HepG2 (cell line): Measurements from ENCODE around the gene RPL4. TPM values are rescaled to one million over a fixed set of nuclear protein-coding genes. Genes with fewer than 3 reads are reported as not detected.
A peak's percentile ranks its signal among the peaks of the same experiment; 100 is the strongest.

Experiments used
- BRCA1 ChIP-seq: sonication (generic); formaldehyde crosslinking; IDR thresholded peaks from 2 replicates; pipeline ENCODE4 v1.4.0; 2020; ENCODE audit warnings: missing genetic modification reagents
- ELF3 ChIP-seq: IDR thresholded peaks from 2 replicates; pipeline ENCODE4 v1.6.1; 2016; ENCODE audit warnings: missing genetic modification reagents, missing compliant biosample characterization
- FOXA1 ChIP-seq, 2 experiments: fragments of 450-650 bp in 1 of 2; sonication (generic) in 1 of 2; formaldehyde crosslinking in 1 of 2; IDR thresholded peaks; 2 replicates each; pipeline versions ENCODE4 v1.4.0 to v1.6.1; 2016 to 2020; ENCODE audit warnings: missing genetic modification reagents in 1 of 2
- FOXK1 ChIP-seq: sonication (generic); formaldehyde crosslinking; IDR thresholded peaks from 2 replicates; pipeline ENCODE4 v1.4.0; 2020; ENCODE audit warnings: low read depth, missing genetic modification reagents, borderline replicate concordance
- FOXP4 ChIP-seq: sonication (generic); formaldehyde crosslinking; IDR thresholded peaks from 2 replicates; pipeline ENCODE4 v1.4.0; 2020; ENCODE audit warnings: missing genetic modification reagents
- HNF1B ChIP-seq: sonication (generic); formaldehyde crosslinking; IDR thresholded peaks from 2 replicates; pipeline ENCODE4 v1.5.1; 2020; ENCODE audit warnings: mild to moderate bottlenecking, moderate library complexity, missing genetic modification reagents
- HOXD1 ChIP-seq: sonication (generic); formaldehyde crosslinking; IDR thresholded peaks from 2 replicates; pipeline ENCODE4 v1.5.0; 2020; ENCODE audit warnings: missing genetic modification reagents
- KDM5B ChIP-seq: sonication (generic); formaldehyde crosslinking; IDR thresholded peaks from 2 replicates; pipeline ENCODE4 v1.4.0; 2020; ENCODE audit warnings: missing genetic modification reagents, mild to moderate bottlenecking, borderline replicate concordance
- NCOA2 ChIP-seq: sonication (generic); formaldehyde crosslinking; IDR thresholded peaks from 2 replicates; pipeline ENCODE4 v1.8.0; 2022; ENCODE audit warnings: inconsistent platforms
- NR2C2 ChIP-seq: sonication (generic); formaldehyde crosslinking; IDR thresholded peaks from 2 replicates; pipeline ENCODE4 v1.4.0; 2020; ENCODE audit warnings: missing genetic modification reagents, mild to moderate bottlenecking, moderate library complexity, borderline replicate concordance
- NR2F1 ChIP-seq, 2 experiments: fragments of 450-650 bp in 1 of 2; formaldehyde crosslinking in 1 of 2; IDR thresholded peaks; 2 replicates each; pipeline versions ENCODE4 v1.5.0 to v1.6.1; 2016 to 2020; ENCODE audit warnings: mild to moderate bottlenecking in 1 of 2, missing compliant biosample characterization in 1 of 2, missing genetic modification reagents in 1 of 2, moderate library complexity in 1 of 2
- NR2F6 ChIP-seq, 2 experiments: IDR thresholded peaks; 2 replicates each; pipeline ENCODE4 v1.6.1; 2016; ENCODE audit warnings: antibody characterized with exemption in 1 of 2, mild to moderate bottlenecking in 1 of 2
- PBX3 ChIP-seq: sonication (generic); formaldehyde crosslinking; IDR thresholded peaks from 2 replicates; pipeline ENCODE4 v1.8.1; 2023; ENCODE audit warnings: missing genetic modification reagents, inconsistent platforms, borderline replicate concordance
- PCBP1 ChIP-seq: fragments of 200-400 bp; formaldehyde crosslinking; IDR thresholded peaks from 2 replicates; pipeline ENCODE4 v1.6.1; 2017; ENCODE audit warnings: mild to moderate bottlenecking, low read depth, low read length, borderline replicate concordance
- SALL1 ChIP-seq: sonication (generic); formaldehyde crosslinking; IDR thresholded peaks from 2 replicates; pipeline ENCODE4 v1.8.0; 2022; ENCODE audit warnings: mild to moderate bottlenecking, missing genetic modification reagents
- SRY ChIP-seq: sonication (generic); formaldehyde crosslinking; IDR thresholded peaks from 2 replicates; pipeline ENCODE4 v1.8.0; 2022; ENCODE audit warnings: mild to moderate bottlenecking, missing genetic modification reagents
- ZC3H13 ChIP-seq: sonication (generic); formaldehyde crosslinking; IDR thresholded peaks from 2 replicates; pipeline ENCODE4 v1.8.1; 2023; ENCODE audit warnings: mild to moderate bottlenecking, missing genetic modification reagents, moderate library complexity
- ZNF235 ChIP-seq: sonication (generic); formaldehyde crosslinking; IDR thresholded peaks from 2 replicates; pipeline ENCODE4 v1.8.1; 2023; ENCODE audit warnings: mild to moderate bottlenecking, missing genetic modification reagents, borderline replicate concordance
- ZNF331 ChIP-seq: sonication (generic); formaldehyde crosslinking; IDR thresholded peaks from 2 replicates; pipeline ENCODE4 v1.4.0; 2020; ENCODE audit warnings: missing genetic modification reagents
- ZNF432 ChIP-seq: sonication (generic); formaldehyde crosslinking; IDR thresholded peaks from 2 replicates; pipeline ENCODE4 v1.5.0; 2020; ENCODE audit warnings: missing genetic modification reagents, mild to moderate bottlenecking, borderline replicate concordance
- ZNF501 ChIP-seq: sonication (generic); formaldehyde crosslinking; IDR thresholded peaks from 2 replicates; pipeline ENCODE4 v1.5.1; 2020; ENCODE audit warnings: mild to moderate bottlenecking, moderate library complexity, missing genetic modification reagents
- ZNF614 ChIP-seq: IDR thresholded peaks from 2 replicates; pipeline ENCODE4 v1.6.1; 2018; ENCODE audit warnings: missing biosample characterization, missing genetic modification reagents, inconsistent platforms, borderline replicate concordance
- ZNF7 ChIP-seq: IDR thresholded peaks from 2 replicates; pipeline ENCODE4 v1.6.1; 2016; ENCODE audit warnings: missing biosample characterization, missing genetic modification reagents
- polyA plus RNA-seq, 8 experiments: library from polyadenylated mRNA; depleted of rRNA in 3 of 8; stranded (reverse) in 7 of 8; unstranded in 1 of 8; fragments of >200 nt; fragmentation: Illumina TruSeq in 4 of 8; extraction: Trizol in 4 of 8; gene quantifications; 2 replicates each; pipeline versions ENCODE4 v1.2.1 to v1.2.3, GENCODE V29; 2011 to 2016; ENCODE audit warnings: low read depth in 4 of 8, missing spikeins in 1 of 8, mixed read lengths in 1 of 8; ENCODE audit not compliant: insufficient read depth in 1 of 8
- total RNA-seq, 5 experiments: library from RNA; depleted of rRNA; stranded (reverse); fragments of >200 nt; fragmentation: Illumina TruSeq; extraction: Trizol; gene quantifications; 2 replicates each; pipeline ENCODE4 v1.2.3, GENCODE V29; 2016; ENCODE audit warnings: low read depth in 1 of 5

RPL4 gene
- total and polyA plus RNA-seq, 2 of the 13 experiments (the other 11 are each of a cell fraction or from before 2014, with no cell fraction given), result 3,630 to 3,960 TPM

- TF ChIP-seq FOXP4, result peak; percentile 29
- no peak for TF ChIP-seq ZNF7 (CRISPR knock-in tag)
- TF ChIP-seq HNF1B (CRISPR knock-in tag), result peak; percentile 68
- TF ChIP-seq PBX3, result no peak
- TF ChIP-seq ZC3H13, result no peak
- TF ChIP-seq FOXK1 (CRISPR knock-in tag), result peak; percentile 58; the same call in 1 of the 2 replicates
- TF ChIP-seq ZNF235 (CRISPR knock-in tag), result no peak
- 0 out of 2 replicates have a peak, but pooled peaks have one; percentile 30 for TF ChIP-seq NR2C2 (CRISPR knock-in tag)
- TF ChIP-seq NR2F1 (CRISPR knock-in tag; IDR thresholded peaks at IDR 0.05), result peak in 1 of 2 experiments; percentile 42; a peak in 1 of 4 replicates
- 0 out of 2 replicates have a peak, but pooled peaks have one; percentile 13 for TF ChIP-seq ZNF614 (CRISPR knock-in tag)
- peak; percentile 69 for TF ChIP-seq NCOA2 (CRISPR knock-in tag)
- no peak for TF ChIP-seq FOXA1 (IDR thresholded peaks at IDR 0.05)
- peak; percentile 44; the same call in 1 of the 2 replicates for TF ChIP-seq FOXA1 (CRISPR knock-in tag; IDR thresholded peaks at IDR 0.05)
- no peak for TF ChIP-seq BRCA1 (CRISPR knock-in tag)
- no peak for TF ChIP-seq KDM5B (CRISPR knock-in tag)
- TF ChIP-seq NR2F6 (IDR thresholded peaks at IDR 0.05), result peak; percentile 54; the same call in 1 of the 2 replicates
- TF ChIP-seq NR2F6 (CRISPR knock-in tag; IDR thresholded peaks at IDR 0.05), result peak; percentile 55; the same call in 1 of the 2 replicates
- TF ChIP-seq ZNF501, result 0 out of 2 replicates have a peak, but pooled peaks have one; percentile 23
- TF ChIP-seq ZNF331 (CRISPR knock-in tag), result peak; percentile 31; the same call in 1 of the 2 replicates
- no peak for TF ChIP-seq PCBP1
- TF ChIP-seq ELF3 (CRISPR knock-in tag), result peak; percentile 13; the same call in 1 of the 2 replicates
- TF ChIP-seq SALL1 (CRISPR knock-in tag), result peak; percentile 30; the same call in 1 of the 2 replicates
- TF ChIP-seq ZNF432 (CRISPR knock-in tag), result no peak
- no peak for TF ChIP-seq SRY (CRISPR knock-in tag)
- TF ChIP-seq HOXD1, result no peak
Measured at GRCh38 chr15:66452971-66453580, 51.6 kb downstream of the RPL4 start (continued).
